ENCODE measurements around the gene CTSA.
"Not testable (repeated sequence)": the region's sequence is repeated elsewhere in the genome, so short reads cannot be mapped to it uniquely, and the experiment has no call there.

Gene CTSA

DNA sequence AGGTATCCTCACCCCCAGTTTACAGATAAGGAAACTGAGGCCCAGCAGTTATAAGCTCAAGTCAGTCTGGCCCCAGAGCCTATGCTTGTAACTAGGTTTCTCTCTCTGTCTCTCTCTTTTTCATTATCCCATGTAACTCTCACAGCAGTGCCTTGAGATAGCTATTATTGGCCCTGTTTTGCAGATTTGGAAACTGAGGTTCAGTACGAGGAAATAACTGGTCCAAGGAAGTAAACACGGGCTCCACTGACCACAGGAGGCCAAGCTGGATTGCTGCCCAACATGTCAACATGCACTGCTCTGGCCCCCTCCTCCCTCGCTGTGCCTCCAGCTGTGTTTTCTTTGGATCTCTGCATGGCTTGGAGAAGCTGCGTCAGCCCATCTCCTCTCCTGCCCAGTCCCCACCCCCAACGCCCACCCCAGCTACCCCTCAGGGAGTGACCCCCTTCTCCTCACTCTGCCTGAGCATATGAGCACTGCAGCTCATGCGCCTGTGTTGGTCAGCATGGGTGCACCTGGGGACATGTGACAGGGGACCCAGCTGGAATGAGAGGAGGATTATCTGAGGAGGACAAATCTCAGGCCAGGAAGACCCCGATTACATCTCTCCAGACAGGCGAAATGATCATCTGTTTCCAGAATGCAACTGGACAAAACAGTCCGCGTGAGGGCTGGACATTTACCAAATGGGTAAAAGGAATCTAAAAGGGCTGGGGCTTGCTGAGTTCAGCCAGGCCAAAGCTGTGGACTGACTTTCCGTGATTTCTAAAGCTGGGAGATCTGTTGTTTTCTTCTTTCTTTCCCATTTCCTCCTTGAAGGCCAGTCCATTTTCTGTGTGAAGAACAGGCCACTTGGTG, 28.6 kb downstream of the CTSA start:
- no peak for DNase-seq

DNA sequence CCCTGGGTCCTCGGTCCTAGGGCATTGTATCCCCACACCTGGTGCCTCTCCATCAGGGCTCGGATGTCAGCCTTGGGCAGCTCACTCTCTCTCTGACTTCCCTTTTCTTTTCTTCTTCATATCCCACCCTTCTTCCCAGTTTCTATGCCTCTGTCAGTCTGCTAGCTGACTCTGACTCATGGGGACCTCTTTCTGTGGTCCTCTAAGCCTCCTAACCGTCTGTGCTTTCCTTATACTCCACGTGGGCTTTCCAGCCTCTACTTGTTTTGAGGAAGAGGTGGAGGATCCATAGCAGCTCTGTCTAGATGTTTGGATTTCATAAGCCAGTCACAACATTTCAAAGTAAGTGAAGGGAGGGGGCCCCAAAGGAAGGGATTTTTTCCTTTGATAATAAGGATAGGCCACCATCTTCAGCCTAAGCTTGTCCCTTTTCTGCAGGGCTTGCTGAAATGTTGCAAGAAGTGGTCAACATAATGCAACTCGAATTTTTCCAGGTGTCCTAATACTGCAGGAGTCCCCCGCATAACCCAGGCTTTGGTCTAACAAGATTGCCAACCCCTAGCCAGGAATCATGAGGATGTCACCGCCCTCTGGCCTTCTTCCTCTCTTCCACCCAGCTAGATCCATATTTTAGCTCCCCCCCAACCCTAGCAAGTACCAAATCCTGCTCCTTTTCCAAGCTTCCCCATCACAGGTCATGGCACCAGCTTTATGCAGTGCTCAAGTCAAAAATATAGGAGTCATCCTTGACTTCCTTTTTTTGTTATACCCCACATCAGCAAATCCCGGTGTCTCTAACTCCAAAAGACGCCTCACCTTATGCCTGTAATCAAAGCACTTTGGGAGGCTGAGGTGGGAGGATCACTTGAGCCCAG, 29.6 kb downstream of the CTSA start:
- DNase-seq = no peak

DNA sequence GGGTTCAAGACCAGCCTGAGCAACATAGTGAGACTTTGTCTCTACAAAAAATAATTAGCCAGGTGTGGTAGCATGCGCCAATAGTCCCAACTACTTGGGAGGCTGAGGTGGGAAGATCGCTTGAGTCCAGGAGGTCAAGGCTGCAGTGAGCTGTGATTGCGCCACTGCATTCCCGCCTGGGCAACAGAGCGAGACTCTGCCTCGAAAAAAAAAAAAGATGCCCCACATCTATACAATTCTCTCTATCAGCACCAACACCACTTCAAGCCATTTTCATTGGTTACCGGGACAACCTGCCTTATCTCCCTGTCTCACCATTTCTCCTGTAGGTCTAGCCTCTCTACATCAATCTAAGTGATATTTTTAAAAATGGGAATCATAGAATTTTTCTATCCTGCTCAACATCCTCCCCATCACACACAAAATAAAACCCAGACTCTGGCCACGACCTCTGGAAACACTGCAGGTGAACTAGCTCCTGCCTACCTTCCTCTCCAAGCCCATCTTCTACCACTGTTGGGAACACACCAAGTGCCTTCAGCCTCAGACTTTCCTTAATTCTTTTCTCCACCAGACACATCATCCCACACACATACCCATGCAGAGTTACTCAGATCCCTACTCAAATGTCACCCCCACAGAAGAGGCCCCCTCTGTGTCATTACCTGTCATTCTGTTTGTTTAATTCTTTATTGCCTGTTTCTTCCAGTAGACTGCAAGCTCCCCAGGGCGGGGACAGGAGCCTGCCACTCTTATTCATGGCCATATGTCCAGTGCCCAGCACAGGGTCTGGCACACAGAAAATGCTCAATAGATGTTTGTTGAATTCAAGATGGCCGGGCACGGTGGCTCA, 30.4 kb downstream of the CTSA start:
- no peak for DNase-seq

DNA sequence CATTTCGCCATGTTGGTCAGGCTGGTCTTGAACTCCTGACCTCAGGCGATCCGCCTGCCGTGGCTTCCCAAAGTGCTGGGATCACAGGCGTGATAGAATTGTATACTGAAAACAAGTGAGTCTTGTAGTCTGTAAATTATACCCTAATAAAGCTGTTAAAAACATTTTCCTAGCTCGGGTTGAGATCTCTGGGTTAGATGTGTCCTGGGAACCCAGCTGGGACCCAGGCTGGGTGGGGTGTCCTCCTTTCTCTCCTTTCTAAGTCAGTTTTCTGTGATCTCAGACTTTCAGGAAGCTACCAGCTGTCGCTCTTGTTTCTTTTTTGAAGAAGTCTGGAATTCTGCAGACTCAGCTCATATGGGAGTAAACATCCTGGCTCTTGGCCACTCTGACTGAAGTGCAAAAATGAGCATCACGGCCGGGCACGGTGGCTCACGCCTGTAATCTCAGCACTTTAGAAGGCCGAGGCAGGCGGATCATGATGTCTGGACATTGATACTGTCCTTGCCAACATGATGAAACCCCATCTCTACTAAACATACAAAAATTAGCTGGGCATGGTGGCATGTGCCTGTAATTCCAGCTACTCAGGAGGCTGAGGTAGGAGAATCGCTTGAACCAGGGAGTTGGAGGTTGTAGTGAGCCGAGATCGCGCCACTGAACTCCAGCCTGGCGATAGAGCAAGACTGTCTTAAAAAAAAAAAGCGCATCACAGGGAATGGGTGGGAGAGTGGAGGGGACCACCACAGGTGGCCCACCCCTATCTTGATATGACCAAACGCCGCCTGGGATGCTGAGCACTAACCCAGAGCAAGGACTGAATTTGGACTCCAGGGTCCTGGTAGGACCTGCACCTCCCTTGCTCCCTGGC, 33.5 kb downstream of the CTSA start:
- DNase-seq = no peak

DNA sequence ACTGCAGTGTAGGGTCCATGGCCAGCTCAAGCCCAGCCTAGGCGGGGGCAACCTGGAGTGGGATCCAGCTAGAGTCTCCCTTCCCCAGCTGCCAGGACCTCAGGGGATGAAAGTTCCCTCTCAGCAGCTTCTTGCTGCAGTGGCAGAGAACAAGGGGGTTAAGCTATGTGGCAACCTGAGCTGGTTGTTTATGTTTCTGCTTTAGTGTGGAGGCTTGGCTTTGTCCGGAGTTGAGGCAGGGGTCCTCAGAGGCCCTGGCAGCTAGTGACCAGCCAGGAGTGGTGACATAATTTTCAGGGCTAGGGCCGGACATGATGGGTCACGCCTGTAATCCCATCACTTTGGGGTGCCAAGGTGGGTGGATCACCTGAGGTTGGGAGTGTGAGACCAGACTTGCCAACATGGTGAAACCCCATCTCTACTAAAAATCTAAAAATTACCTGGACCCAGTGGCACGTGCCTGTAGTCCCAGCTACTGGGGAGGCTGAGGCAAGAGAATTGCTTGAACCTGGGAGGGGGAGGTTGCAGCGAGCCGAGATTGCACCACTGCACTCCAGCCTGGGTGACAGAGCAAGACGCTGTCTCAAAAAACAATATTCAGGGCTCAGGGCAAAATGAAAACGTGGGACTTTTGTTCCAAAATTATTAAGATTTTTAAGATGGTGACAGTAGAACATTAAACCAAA, 34.8 kb downstream of the CTSA start:
- DNase-seq = no peak

DNA sequence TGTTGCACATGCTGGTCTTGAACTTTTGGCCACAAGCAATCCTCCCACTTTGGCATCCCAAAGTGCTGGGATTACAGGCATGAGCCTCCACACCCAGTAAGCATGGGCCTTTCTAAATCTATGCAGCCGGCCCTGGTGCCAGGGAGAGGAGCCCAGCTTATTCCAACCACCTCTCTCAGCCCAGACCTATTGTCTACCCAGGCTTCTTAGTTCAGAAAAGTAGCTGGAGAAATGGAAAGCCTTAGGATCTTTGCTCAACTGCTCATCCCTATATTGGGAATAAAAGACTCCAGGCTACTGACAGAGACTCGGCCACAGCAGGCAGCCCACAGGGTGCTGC, 35.6 kb downstream of the CTSA start:
- no peak for DNase-seq

DNA sequence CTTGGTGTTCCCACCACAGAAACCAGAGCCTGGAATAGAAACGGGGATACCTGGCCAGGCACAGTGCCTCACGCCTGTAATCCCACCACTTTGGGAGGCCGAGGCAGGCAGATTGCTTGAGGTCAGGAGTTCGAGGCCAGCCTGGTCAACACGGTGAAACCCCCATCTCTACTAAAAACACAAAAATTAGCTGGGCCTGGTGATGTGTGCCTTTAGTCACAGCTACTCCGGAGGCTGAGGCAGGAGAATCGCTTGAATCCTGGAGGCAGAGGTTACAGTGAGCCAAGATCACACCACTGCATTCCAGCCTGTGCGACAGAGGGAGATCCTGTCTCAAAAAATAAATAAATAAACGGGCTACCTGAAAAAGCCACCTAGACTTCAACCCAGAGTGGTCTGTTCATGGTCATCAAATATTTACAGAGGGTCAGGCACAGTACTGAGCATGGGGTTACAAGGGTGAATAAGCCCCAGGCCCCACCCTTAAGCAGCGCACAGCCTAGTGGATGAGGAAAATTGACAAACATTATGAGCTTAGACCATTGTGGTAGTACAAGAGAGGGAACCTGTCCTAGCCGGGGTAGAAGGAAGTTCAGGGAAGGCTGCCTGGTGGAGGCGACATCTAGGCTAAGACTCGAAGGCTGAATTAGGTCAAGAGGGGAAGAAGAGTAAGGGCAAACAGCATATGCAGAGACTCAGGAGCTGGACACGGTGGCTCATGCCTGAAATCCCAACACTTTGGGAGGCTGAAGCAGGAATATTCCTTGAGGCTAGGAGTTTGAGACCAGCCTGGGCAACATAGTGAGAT, 36.1 kb downstream of the CTSA start:
- DNase-seq = no peak

DNA sequence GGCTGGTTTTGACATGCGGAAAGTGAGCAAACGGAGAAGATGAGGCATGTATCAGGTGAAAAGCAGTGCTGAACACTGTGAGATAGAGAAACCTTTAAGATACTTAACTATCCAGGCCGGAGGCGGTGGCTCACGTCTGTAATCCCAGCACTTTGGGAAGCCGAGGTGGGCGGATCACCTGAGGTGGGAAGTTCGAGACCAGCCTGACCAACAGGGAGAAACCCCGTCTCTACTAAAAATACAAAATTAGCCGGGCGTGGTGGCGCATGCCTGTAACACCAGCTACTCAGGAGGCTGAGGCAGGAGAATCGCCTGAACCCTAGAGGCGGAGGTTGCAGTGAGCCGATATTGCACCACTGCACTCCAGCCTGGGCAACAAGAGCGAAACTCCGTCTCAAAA, 40.5 kb downstream of the CTSA start:
- DNase-seq = not testable (repeated sequence)

DNA sequence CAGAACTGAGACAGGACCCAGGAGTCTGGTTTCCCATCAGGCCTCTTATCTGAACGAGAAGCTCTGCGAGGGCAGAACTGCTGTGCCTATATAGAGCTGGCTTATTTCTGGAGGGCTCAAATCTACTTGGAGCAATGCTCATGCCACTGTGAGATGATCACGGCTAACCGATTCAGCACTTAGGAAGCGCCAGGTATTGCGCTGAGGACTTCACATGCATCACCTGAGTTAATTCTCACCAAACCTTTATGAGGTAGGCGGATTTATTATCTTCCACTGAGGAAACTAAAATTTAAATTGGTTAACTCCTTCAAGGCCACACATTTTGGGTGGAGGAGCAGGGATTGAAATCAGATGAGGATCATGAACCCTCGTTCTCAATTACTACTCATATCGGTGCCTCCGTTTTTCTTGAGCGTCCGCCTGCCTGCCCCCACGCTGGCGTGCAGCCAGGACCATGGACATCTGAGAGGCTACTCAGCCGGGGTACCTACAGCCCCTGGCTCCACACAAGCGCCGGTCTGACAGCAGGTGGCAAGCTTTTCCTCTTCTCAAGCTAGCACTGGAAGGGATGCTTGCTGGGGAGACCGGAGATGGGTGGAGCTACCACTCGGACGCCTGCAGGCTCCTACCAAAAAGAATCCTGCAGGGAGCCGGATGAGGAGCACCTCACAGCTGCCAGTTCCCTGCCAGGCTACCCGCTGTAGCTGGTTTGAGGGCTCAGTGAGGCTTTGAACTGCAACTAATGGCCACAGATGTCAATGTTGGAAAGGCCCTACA, 42.3 kb downstream of the CTSA start:
- peak; percentile 57 to 59 for DNase-seq

DNA sequence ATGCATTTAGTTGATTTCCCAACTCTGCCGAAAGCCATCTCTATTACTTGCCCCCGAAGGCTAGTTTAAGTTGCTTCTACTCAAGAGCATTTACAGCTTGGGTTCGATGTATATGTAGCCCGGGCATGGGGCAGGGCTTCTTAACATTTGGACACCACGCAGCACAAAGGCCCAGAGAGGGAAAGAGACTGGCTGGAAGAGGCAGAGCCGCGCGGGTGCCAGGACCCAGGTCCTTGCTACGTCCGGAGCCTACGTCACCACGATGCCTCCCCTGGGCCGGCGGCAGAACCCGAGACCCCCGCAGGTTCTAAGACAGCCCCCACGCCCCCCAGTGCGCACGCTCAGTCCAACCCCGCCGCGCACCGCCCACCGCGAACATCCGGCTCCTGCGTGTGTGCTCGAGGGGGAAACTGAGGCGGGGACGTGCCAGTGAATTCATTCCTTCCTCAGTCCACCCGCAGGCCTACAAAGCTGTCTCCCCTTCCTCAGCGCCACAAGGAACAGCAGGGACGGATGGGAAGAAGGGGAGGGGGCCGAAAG, 43.0 kb downstream of the CTSA start:
- peak in 1 of 2 experiments; percentile 59 for DNase-seq

DNA sequence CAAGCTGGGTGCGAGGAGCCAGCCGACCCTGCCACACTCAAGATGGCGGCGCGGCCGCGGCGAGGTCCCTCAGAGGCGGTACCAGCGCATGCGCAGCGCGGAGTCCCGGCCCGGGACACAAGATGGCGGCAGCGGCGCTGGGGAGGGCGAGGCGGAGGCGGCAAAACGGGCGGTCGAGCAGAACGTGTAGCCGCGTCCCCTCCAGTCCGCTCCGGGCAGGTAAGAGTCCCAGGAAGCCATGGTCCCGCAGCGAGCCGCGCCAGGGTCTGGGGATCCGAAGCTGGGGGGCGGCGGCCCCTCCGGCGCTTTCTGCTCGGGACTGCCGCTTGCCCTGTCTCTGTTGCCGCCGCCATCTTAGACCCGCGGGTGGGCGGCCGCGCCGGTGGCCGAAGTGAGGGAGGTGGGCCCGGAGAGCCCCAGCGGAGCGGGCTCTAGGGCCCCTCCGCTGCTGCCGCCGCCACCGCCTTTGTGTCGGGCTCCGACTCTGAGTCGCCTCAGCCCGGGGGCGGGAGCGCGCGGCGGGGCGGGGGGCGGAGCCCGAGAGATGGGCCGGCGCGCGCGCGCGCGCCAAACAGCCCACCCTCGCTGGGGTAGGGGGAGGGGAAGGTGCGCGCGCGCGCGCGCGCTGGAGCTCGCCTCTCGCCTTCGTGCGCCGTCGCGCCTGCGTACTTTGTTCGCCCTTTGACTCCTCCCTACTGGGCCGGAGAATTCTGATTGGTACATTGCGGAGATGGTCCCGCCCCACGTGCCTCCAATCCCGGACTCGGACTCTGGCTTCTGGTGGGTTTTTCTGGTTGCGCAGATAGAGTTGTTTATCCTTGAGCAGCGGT, 43.7 kb downstream of the CTSA start, which contains the start of gene PCIF1:
Gene PCIF1 (plus strand): TSS at position 98 of the 830 bp plus-strand sequence. CDS start 4,317 bp downstream, outside the sequence.
- peak; percentile 90 to 96 for DNase-seq

DNA sequence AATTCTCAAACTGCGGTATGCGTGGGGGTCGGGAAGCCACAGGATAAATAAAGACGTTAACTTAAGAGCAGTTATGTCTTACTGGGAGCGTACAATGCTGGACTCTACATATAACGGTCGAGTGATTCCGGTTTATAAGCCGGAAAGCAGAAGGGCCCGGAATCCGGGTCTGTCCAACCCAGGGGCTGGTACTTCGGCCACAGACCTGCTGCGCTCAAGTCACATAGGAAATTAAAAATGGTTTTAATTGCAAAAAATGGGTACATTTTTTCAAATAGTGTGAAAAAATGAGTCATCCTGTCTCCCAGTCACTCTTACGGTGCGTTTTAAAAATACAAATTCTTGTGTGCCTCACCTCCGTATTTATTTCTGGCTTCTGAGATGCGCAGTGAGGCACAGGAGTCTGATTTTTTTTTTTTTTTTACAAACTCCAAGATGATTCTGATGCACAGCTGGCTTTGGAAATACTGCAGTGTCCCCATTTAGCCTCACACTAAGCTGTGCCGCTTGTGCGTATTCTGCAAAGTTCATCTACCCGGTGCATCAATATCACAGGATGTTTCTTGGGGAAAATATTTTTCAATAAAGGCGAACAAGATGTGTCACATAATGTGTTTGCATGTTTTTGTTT, 44.4 kb downstream of the CTSA start:
- no peak for DNase-seq

DNA sequence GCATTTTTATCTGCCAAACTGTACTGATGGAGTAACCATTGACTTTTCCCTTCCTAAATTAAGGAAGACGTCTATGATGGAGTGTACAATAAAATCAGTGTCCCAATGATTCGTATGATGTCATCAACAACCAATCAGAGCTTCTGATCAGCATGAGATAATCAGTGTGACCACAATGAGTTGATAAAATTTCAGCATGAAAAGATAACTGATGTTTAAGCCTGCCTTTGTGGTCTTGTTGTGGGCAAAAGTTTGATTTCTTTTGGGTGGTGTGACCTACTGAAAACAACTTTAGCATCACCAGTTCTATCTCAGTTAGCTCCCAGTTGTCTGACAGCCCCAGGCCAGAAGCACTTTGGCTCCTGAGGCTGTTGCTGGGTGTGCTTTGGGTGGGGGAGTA, 46.6 kb downstream of the CTSA start:
- DNase-seq = no peak

DNA sequence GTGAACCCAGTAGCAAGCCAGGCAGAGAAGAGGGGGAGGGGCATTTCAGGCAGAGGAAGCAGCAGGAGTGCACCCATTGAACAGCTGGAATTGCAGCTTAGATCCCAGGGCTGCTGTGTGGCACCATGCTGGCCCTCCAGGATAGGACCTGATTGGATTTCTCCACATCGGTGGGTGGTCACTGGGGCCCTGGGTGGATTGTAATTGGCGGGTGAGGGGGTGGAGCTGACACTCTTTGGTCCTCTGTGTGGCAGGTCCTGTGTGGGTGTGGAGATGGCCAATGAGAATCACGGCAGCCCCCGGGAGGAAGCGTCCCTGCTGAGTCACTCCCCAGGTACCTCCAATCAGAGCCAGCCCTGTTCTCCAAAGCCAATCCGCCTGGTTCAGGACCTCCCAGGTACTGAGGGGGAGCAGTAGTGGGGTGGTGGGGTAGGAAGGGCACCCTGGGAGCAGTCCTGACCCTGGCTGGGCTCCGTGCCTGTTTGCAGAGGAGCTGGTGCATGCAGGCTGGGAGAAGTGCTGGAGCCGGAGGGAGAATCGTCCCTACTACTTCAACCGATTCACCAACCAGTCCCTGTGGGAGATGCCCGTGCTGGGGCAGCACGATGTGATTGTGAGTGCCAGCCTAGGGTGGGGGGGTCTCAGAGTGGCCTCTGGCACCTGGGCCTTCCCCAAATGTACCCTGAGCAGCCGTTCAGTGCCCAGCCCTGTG, 47.7 kb downstream of the CTSA start:
- DNase-seq = no peak

DNA sequence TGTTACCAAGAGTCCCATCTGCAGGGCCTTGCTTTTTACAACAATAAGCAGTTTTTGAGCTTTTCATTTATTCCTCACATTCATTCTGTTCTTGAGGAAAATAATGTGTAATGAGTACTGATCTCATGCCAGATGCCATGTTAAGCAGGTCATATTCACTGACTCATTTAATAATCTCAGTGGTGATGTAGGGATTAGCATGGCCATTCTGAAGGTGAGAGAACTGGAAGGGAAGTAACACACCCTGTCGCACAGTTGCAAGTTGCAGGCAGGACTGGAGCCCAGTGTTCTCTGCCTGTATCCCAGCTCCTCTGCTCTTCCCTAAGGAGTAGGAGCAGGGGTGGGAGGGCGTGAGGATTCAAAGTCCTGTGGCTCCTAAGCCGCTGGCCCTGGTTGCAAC, 48.9 kb downstream of the CTSA start:
- DNase-seq = no peak

DNA sequence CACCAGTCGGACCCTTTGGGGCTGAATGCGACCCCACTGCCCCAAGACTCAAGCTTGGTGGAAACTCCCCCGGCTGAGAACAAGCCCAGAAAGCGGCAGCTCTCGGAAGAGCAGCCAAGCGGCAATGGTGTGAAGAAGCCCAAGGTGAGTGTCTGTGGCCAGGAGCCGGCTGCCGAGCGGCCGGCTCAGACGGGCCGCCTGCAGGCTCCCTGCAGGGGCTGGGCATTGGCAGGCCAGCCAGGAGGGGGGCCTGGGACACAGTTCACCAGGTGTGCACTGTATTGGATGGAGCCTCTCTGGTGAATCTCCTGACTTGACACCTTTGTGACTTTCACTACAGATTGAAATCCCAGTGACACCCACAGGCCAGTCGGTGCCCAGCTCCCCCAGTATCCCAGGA, 49.3 kb downstream of the CTSA start:
- no peak for DNase-seq

DNA sequence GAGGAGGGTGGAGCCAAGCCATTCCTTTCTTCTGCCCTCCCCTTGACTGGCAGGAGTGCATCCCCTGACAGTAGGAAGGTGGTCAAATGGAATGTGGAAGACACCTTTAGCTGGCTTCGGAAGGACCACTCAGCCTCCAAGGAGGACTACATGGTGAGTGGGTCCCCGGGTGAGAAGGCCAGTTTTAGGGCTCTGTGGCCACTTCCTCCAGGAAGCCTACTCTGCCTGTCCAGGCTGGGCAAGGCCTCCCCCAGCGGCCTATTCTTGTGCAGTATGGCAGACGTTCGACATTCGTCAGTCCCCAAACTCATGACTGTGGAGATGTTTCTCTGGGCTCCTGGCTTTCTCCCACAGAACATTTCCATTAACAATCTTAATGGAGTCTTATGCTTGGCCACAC, 52.5 kb downstream of the CTSA start:
- no peak for DNase-seq
